Liver (tissue), 9 donors: ENCODE results near the gene FARSB. TPM values are rescaled to one million over a fixed set of nuclear protein-coding genes. Genes with fewer than 3 reads are reported as not detected.

Experiments
- DNase-seq: peaks from one replicate; pipeline ENCODE4 v3.0.0-alpha.2; 2017; ENCODE audit warnings: low spot score
- H3K27ac ChIP-seq, 2 donors: one replicate each; pipeline ENCODE4 v1.7.0; 2013; ENCODE audit warnings: inconsistent platforms in 2 of 2, low read length in 2 of 2, control low read depth in 1 of 2, low read depth in 1 of 2, mild to moderate bottlenecking in 1 of 2
- H3K27me3 ChIP-seq, 4 donors: one replicate each; pipeline versions ENCODE4 v1.6.1 to v1.7.0; 2013; ENCODE audit warnings: low read length in 3 of 4, inconsistent platforms in 1 of 4, mild to moderate bottlenecking in 1 of 4, moderate library complexity in 1 of 4; ENCODE audit not compliant: control insufficient read depth in 4 of 4, insufficient read depth in 4 of 4
- H3K36me3 ChIP-seq, 4 donors: one replicate each; pipeline versions ENCODE4 v1.6.1 to v1.7.0; 2013; ENCODE audit warnings: low read length in 3 of 4, mild to moderate bottlenecking in 3 of 4, low read depth in 1 of 4, moderate library complexity in 1 of 4; ENCODE audit not compliant: control insufficient read depth in 4 of 4, insufficient read depth in 3 of 4
- H3K4me1 ChIP-seq, 4 donors: one replicate each; pipeline versions ENCODE4 v1.6.1 to v1.7.0; 2013; ENCODE audit warnings: low read length in 3 of 4, mild to moderate bottlenecking in 3 of 4, moderate library complexity in 1 of 4; ENCODE audit not compliant: control insufficient read depth in 4 of 4, insufficient read depth in 4 of 4
- H3K4me3 ChIP-seq, 3 donors: one replicate each; pipeline versions ENCODE4 v1.6.1 to v1.7.0; 2013; ENCODE audit warnings: low read length in 3 of 3, control low read depth in 1 of 3, low read depth in 1 of 3, mild to moderate bottlenecking in 1 of 3
- H3K9ac ChIP-seq, 2 donors: one replicate each; pipeline ENCODE4 v1.7.0; 2013; ENCODE audit warnings: low read length in 2 of 2, mild to moderate bottlenecking in 2 of 2, moderate library complexity in 2 of 2, control low read depth in 1 of 2, low read depth in 1 of 2
- H3K9me3 ChIP-seq, 4 donors: one replicate each; pipeline versions ENCODE4 v1.6.1 to v1.7.0; 2013; ENCODE audit warnings: low read length in 3 of 4; ENCODE audit not compliant: control insufficient read depth in 4 of 4
- ATF3 ChIP-seq: IDR thresholded peaks from 2 replicates; pipeline ENCODE4 v1.6.1; 2016; ENCODE audit warnings: antibody characterized with exemption
- CTCF ChIP-seq: fragments of 150-350 bp; IDR thresholded peaks from 2 replicates; pipeline ENCODE4 v1.5.1; 2017; ENCODE audit warnings: improper control_type of control experiment, low read depth, low read length; ENCODE audit not compliant: missing input control
- EGR1 ChIP-seq, 2 donors: IDR thresholded peaks; 2 replicates each; pipeline ENCODE4 v1.6.1; 2016 to 2018; ENCODE audit warnings: antibody characterized with exemption in 2 of 2, low read depth in 2 of 2
- FOXA1 ChIP-seq: IDR thresholded peaks from 2 replicates; pipeline ENCODE4 v1.6.1; 2016; ENCODE audit warnings: antibody characterized with exemption
- FOXA2 ChIP-seq: IDR thresholded peaks from 2 replicates; pipeline ENCODE4 v1.6.1; 2016; ENCODE audit warnings: antibody characterized with exemption
- GABPA ChIP-seq, 2 donors: IDR thresholded peaks in 1 of 2; conservative IDR thresholded peaks in 1 of 2; 2 replicates each; pipeline ENCODE4 v1.6.1; 2016; ENCODE audit warnings: antibody characterized with exemption in 2 of 2, mild to moderate bottlenecking in 1 of 2, moderate library complexity in 1 of 2
- HNF4A ChIP-seq, 2 donors: conservative IDR thresholded peaks; 2 replicates each; pipeline ENCODE4 v1.6.1; 2016; ENCODE audit warnings: antibody characterized with exemption in 2 of 2, mild to moderate bottlenecking in 2 of 2
- HNF4G ChIP-seq: IDR thresholded peaks from 2 replicates; pipeline ENCODE4 v1.6.1; 2016; ENCODE audit warnings: antibody characterized with exemption
- JUND ChIP-seq, 2 donors: IDR thresholded peaks; 2 replicates each; pipeline ENCODE4 v1.6.1; 2016; ENCODE audit warnings: antibody characterized with exemption in 2 of 2
- MAX ChIP-seq: IDR thresholded peaks from 2 replicates; pipeline ENCODE4 v1.6.1; 2016; ENCODE audit warnings: antibody characterized with exemption
- NR2F2 ChIP-seq: IDR thresholded peaks from 2 replicates; pipeline ENCODE4 v1.6.1; 2016; ENCODE audit warnings: antibody characterized with exemption
- RAD21 ChIP-seq, 2 donors: IDR thresholded peaks; 2 replicates each; pipeline ENCODE4 v1.6.1; 2016; ENCODE audit warnings: antibody characterized with exemption in 2 of 2, mild to moderate bottlenecking in 2 of 2
- REST ChIP-seq: IDR thresholded peaks from 2 replicates; pipeline ENCODE4 v1.6.1; 2016; ENCODE audit warnings: antibody characterized with exemption, mild to moderate bottlenecking
- RXRA ChIP-seq, 2 donors: IDR thresholded peaks; 2 replicates each; pipeline ENCODE4 v1.6.1; 2017 to 2018; ENCODE audit warnings: antibody characterized with exemption in 2 of 2, mild to moderate bottlenecking in 1 of 2
- SP1 ChIP-seq: IDR thresholded peaks from 2 replicates; pipeline ENCODE4 v1.6.1; 2018; ENCODE audit warnings: antibody characterized with exemption, mild to moderate bottlenecking
- TAF1 ChIP-seq: conservative IDR thresholded peaks from 2 replicates; pipeline ENCODE4 v1.6.1; 2016; ENCODE audit warnings: antibody characterized with exemption, mild to moderate bottlenecking
- YY1 ChIP-seq: IDR thresholded peaks from 2 replicates; pipeline ENCODE4 v1.6.1; 2016; ENCODE audit warnings: antibody characterized with exemption, mild to moderate bottlenecking
- ZBTB33 ChIP-seq: IDR thresholded peaks from 2 replicates; pipeline ENCODE4 v1.6.1; 2016; ENCODE audit warnings: antibody characterized with exemption
- whole genome bisulfite sequencing: extraction: QIAGEN DNeasy Blood & Tissue Kit; methylation state at CpG from one replicate; pipeline ENCODE4 v1.1.7; 2013; 5-methylcytosine and 5-hydroxymethylcytosine counted together
- polyA plus RNA-seq, 2 donors: library from polyadenylated mRNA; stranded (reverse) in 1 of 2; unstranded in 1 of 2; fragments of 200-250 nt in 1 of 2; fragments of >200 nt in 1 of 2; fragmentation: Nextera tagmentation in 1 of 2; extraction: Ambion mirVana in 1 of 2; gene quantifications; one replicate each; pipeline versions ENCODE4 v1.2.1 to v1.2.3, GENCODE V29; 2013 to 2015
- total RNA-seq, 2 donors: library from RNA; depleted of rRNA; stranded (reverse); fragments of >200 nt; gene quantifications; one replicate each; pipeline ENCODE4 v1.2.3, GENCODE V29; 2014
- donor health status: healthy.
- donor health status: healthy.
- donor health status: healthy.
- donor health status: healthy.
- donor health status: healthy.

FARSB gene
- total and polyA plus RNA-seq, 4 donors: 5.5 to 9.7 (median 8.9) TPM

GRCh38 chr2:222703886-222704285, 48.0 kb upstream of the FARSB start:
- TF ChIP-seq TAF1 (no peak), MAX (no peak)
- no peaks in the 10 kb centered on the region for H3K36me3 ChIP-seq
- no peak overlapping the region for H3K4me3 ChIP-seq
- no peak overlapping the region for H3K9ac ChIP-seq
- no peak for DNase-seq
- peaks cover 0 to 6% (median 2%) of the 10 kb centered on the region in 4 donors for H3K4me1 ChIP-seq
- no peaks in the 10 kb centered on the region for H3K9me3 ChIP-seq
- no peaks in the 10 kb centered on the region for H3K27me3 ChIP-seq
- 79% methylated on average over 3 of the region's 3 CpGs for WGBS
- H3K27ac ChIP-seq: no peak overlapping the region

GRCh38 chr2:222703091-222703490, 47.2 kb upstream of the FARSB start:
- Histone ChIP-seq H3K36me3 (peaks cover 0 to 1% (median 0%) of the 10 kb centered on the region in 4 donors), H3K9me3 (no peaks in the 10 kb centered on the region), H3K9ac (no peak overlapping the region), H3K4me3 (no peak overlapping the region), H3K27ac (no peak overlapping the region), H3K4me1 (peaks cover 0 to 3% (median 2%) of the 10 kb centered on the region in 4 donors), H3K27me3 (no peaks in the 10 kb centered on the region)
- no peak for TF ChIP-seq HNF4A (conservative IDR thresholded peaks at IDR 0.05)
- no peak for TF ChIP-seq FOXA2
- no peak for TF ChIP-seq RXRA (IDR thresholded peaks at IDR 0.05)
- TF ChIP-seq RAD21 (IDR thresholded peaks at IDR 0.05): no peak
- no peak for TF ChIP-seq TAF1
- TF ChIP-seq EGR1 (IDR thresholded peaks at IDR 0.05; ENCODE audit: low read depth in 2 of 2): no peak
- TF ChIP-seq YY1: no peak
- no peak for TF ChIP-seq JUND (IDR thresholded peaks at IDR 0.05)
- TF ChIP-seq CTCF: no peak
- no peak for TF ChIP-seq SP1
- no peak for TF ChIP-seq ATF3
- TF ChIP-seq FOXA1: no peak
- TF ChIP-seq REST: no peak
- TF ChIP-seq ZBTB33: no peak
- TF ChIP-seq NR2F2: no peak
- TF ChIP-seq HNF4G: no peak
- no peak for TF ChIP-seq MAX
- no peak for TF ChIP-seq GABPA (IDR thresholded peaks at IDR 0.05 in 1 of 2, conservative IDR thresholded peaks at IDR 0.05 in 1 of 2)
- no peak for DNase-seq
- 73% methylated on average over 2 of the region's 2 CpGs for WGBS
